ENCODE measurements around the gene RASA3. TPM values are rescaled to one million over a fixed set of nuclear protein-coding genes. Genes with fewer than 3 reads are reported as not detected.

RASA3 gene
- total RNA-seq, 1 donor from 2014 or later: 29.9 TPM

GRCh38 chr13:114122591-114123211 lies 9.7 kb downstream of the RASA3 start:
- Mint-ChIP-seq H3K4me1 (ENCODE audit: low read depth) (peaks cover 64% of the 10 kb centered on the region), H3K27me3 (ENCODE audit: low read depth) (no peaks in the 10 kb centered on the region), H3K9me3 (ENCODE audit: low read depth) (no peaks in the 10 kb centered on the region), H3K27ac (ENCODE audit: unreplicated experiment) (peak overlapping the region; percentile 39), H3K36me3 (ENCODE audit: low read depth) (peaks cover 2% of the 10 kb centered on the region), H3K4me3 (ENCODE audit: unreplicated experiment) (no peak overlapping the region)
- DNase-seq (ENCODE audit: low spot score): peak; percentile 91
- TF ChIP-seq CTCF (IDR thresholded peaks at IDR 0.05): no peak

GRCh38 chr13:114122127-114122511 lies 10.3 kb downstream of the RASA3 start:
- no peaks in the 10 kb centered on the region for H3K9me3 Mint-ChIP-seq (ENCODE audit: low read depth)
- H3K4me3 Mint-ChIP-seq (ENCODE audit: unreplicated experiment): no peak overlapping the region
- H3K4me1 Mint-ChIP-seq (ENCODE audit: low read depth): peaks cover 64% of the 10 kb centered on the region
- H3K27me3 Mint-ChIP-seq (ENCODE audit: low read depth): no peaks in the 10 kb centered on the region
- no peak for DNase-seq (ENCODE audit: low spot score)
- TF ChIP-seq CTCF (IDR thresholded peaks at IDR 0.05): no peak
- H3K27ac Mint-ChIP-seq (ENCODE audit: unreplicated experiment): no peak overlapping the region
- peaks cover 2% of the 10 kb centered on the region for H3K36me3 Mint-ChIP-seq (ENCODE audit: low read depth)

- no peak for DNase-seq (ENCODE audit: low spot score)
- Mint-ChIP-seq H3K36me3 (ENCODE audit: low read depth) (peaks cover 2% of the 10 kb centered on the region), H3K9me3 (ENCODE audit: low read depth) (no peaks in the 10 kb centered on the region), H3K4me3 (ENCODE audit: unreplicated experiment) (no peak overlapping the region), H3K4me1 (ENCODE audit: low read depth) (peaks cover 60% of the 10 kb centered on the region), H3K27me3 (ENCODE audit: low read depth) (no peaks in the 10 kb centered on the region), H3K27ac (ENCODE audit: unreplicated experiment) (peak overlapping the region; percentile 45)
- no peak for TF ChIP-seq CTCF (IDR thresholded peaks at IDR 0.05)
Measured at GRCh38 chr13:114121496-114122126, 10.8 kb downstream of the RASA3 start.

GRCh38 chr13:114121031-114121430 lies 11.4 kb downstream of the RASA3 start:
- DNase-seq (ENCODE audit: low spot score): no peak
- TF ChIP-seq CTCF (IDR thresholded peaks at IDR 0.05): no peak
- Mint-ChIP-seq H3K4me1 (ENCODE audit: low read depth) (peaks cover 57% of the 10 kb centered on the region), H3K4me3 (ENCODE audit: unreplicated experiment) (no peak overlapping the region), H3K27ac (ENCODE audit: unreplicated experiment) (peak overlapping the region; percentile 98), H3K9me3 (ENCODE audit: low read depth) (no peaks in the 10 kb centered on the region), H3K27me3 (ENCODE audit: low read depth) (no peaks in the 10 kb centered on the region), H3K36me3 (ENCODE audit: low read depth) (peaks cover 2% of the 10 kb centered on the region)

GRCh38 chr13:114120591-114121011 lies 11.8 kb downstream of the RASA3 start:
- H3K27ac Mint-ChIP-seq (ENCODE audit: unreplicated experiment): peak overlapping the region; percentile 98
- no peaks in the 10 kb centered on the region for H3K27me3 Mint-ChIP-seq (ENCODE audit: low read depth)
- no peak for DNase-seq (ENCODE audit: low spot score)
- H3K4me1 Mint-ChIP-seq (ENCODE audit: low read depth): peaks cover 61% of the 10 kb centered on the region
- peaks cover 2% of the 10 kb centered on the region for H3K36me3 Mint-ChIP-seq (ENCODE audit: low read depth)
- H3K9me3 Mint-ChIP-seq (ENCODE audit: low read depth): no peaks in the 10 kb centered on the region
- H3K4me3 Mint-ChIP-seq (ENCODE audit: unreplicated experiment): peak overlapping the region; percentile 61
- TF ChIP-seq CTCF (IDR thresholded peaks at IDR 0.05): no peak

Data from chondrocyte (in vitro differentiated cells).